ENCODE measurements around the gene CLDN18.

The CLDN18 gene

GRCh38 chr3:138027821-138028220, 17.9 kb downstream of the CLDN18 start:
- no peak for FAIRE-seq

GRCh38 chr3:138030734-138031280, 20.8 kb downstream of the CLDN18 start:
- no peak for FAIRE-seq

- no peak for FAIRE-seq
Observed at GRCh38 chr3:138031536-138031935, 21.6 kb downstream of the CLDN18 start.

- FAIRE-seq = no peak
Observed at GRCh38 chr3:138032567-138032966, 22.6 kb downstream of the CLDN18 start.

- no peak for FAIRE-seq
Observed at GRCh38 chr3:138033202-138033691, 23.3 kb downstream of the CLDN18 start.

- no peak for FAIRE-seq
Observed at GRCh38 chr3:138034918-138035317, 25.0 kb downstream of the CLDN18 start.

GRCh38 chr3:138036572-138036971, 26.6 kb downstream of the CLDN18 start:
- peak; percentile 92 for FAIRE-seq

GRCh38 chr3:138038725-138039462, 28.9 kb downstream of the CLDN18 start:
- FAIRE-seq = no peak

- FAIRE-seq = no peak
Observed at GRCh38 chr3:138042043-138042442, 32.1 kb downstream of the CLDN18 start.

- no peak for FAIRE-seq
Observed at GRCh38 chr3:138043266-138044029, 33.5 kb downstream of the CLDN18 start.

- no peak for FAIRE-seq
Observed at GRCh38 chr3:138046085-138046484, 36.1 kb downstream of the CLDN18 start.

GRCh38 chr3:138046955-138047354, 37.0 kb downstream of the CLDN18 start:
- no peak for FAIRE-seq

GRCh38 chr3:138047596-138048158, 37.7 kb downstream of the CLDN18 start:
- no peak for FAIRE-seq

GRCh38 chr3:138049157-138049919, 39.4 kb downstream of the CLDN18 start:
- no peak for FAIRE-seq

GRCh38 chr3:138051947-138052802, 42.2 kb downstream of the CLDN18 start:
- no peak for FAIRE-seq

- no peak for FAIRE-seq
Observed at GRCh38 chr3:138054057-138054456, 44.1 kb downstream of the CLDN18 start.

GRCh38 chr3:138057384-138057783, 47.4 kb downstream of the CLDN18 start:
- FAIRE-seq = no peak

- no peak for FAIRE-seq
Observed at GRCh38 chr3:138059261-138059660, 49.3 kb downstream of the CLDN18 start.

GRCh38 chr3:138060792-138061191, 50.8 kb downstream of the CLDN18 start:
- no peak for FAIRE-seq

- no peak for FAIRE-seq
Observed at GRCh38 chr3:138062037-138062436, 52.1 kb downstream of the CLDN18 start.

GRCh38 chr3:138062626-138063025, 52.7 kb downstream of the CLDN18 start:
- FAIRE-seq = no peak

GRCh38 chr3:138063416-138063815, 53.5 kb downstream of the CLDN18 start:
- no peak for FAIRE-seq
